HCT116 (cell line): ENCODE measurements around the gene SMIM24. TPM values are rescaled to one million over a fixed set of nuclear protein-coding genes. Genes with fewer than 3 reads are reported as not detected.

Source experiments
- ATAC-seq: fragments of 200-7000 bp; cut with Tn5 transposase; 2 replicates; pipeline ENCODE4 v1.9.1; 2020; ENCODE audit warnings: mild to moderate bottlenecking, moderate library complexity
- BruUV-seq: library from RNA; stranded (reverse); fragments of 400-500 nt; replicated peaks from 2 replicates; lab custom pipeline; 2021; lab: Mats Ljungman, UMichigan
- CTCF ChIA-PET: fragments of 300-600 bp; sonication (Branson Sonifier 250); formaldehyde crosslinking; loops from one replicate; lab custom pipeline; 2021; ENCODE audit warnings: antibody characterized with exemption; lab: Charles Lee
- POLR2A ChIA-PET: fragments of 300-600, 350-600 bp; sonication (Branson Sonifier 250); formaldehyde crosslinking; loops from one replicate; lab custom pipeline; 2021; ENCODE audit warnings: antibody characterized with exemption; lab: Charles Lee
- RAD21 ChIA-PET, 2 experiments: fragments of 300-600 bp; sonication (Branson Sonifier 250); formaldehyde crosslinking; loops; one replicate each; lab custom pipeline; 2023; ENCODE audit warnings: low total read pairs in 2 of 2; ENCODE audit not compliant: uncharacterized antibody in 2 of 2, unreplicated experiment in 2 of 2, low non-redundant PET in 1 of 2; lab: Charles Lee
- DNase-seq: peaks from one replicate; pipeline ENCODE4 v3.0.0-alpha.2; 2010; ENCODE audit warnings: low read depth, low spot score
- H2AFZ ChIP-seq: fragments of 200-600 bp; shearing (Covaris generic), sonication (generic); 2 replicates; pipeline ENCODE4 v1.6.1; 2017; ENCODE audit warnings: low read depth, mixed run types, mixed read lengths, antibody characterized with exemption, low read length; ENCODE audit not compliant: poor library complexity, severe bottlenecking
- H3K27ac ChIP-seq: 2 replicates; pipeline ENCODE4 v1.5.1; 2012; ENCODE audit warnings: low read depth, low read length
- H3K27me3 ChIP-seq: fragments of 200-600 bp; sonication (generic); 2 replicates; pipeline ENCODE4 v1.6.1; 2016; ENCODE audit warnings: mixed run types, low read length, mixed read lengths; ENCODE audit not compliant: insufficient read depth
- H3K36me3 ChIP-seq, 2 experiments: fragments of 200-500 bp in 1 of 2; fragments of 200-600 bp in 1 of 2; sonication (Bioruptor generic) in 1 of 2; sonication (generic) in 1 of 2; 2 replicates each; pipeline versions ENCODE4 v1.5.1 to v1.6.1; 2014 to 2016; ENCODE audit warnings: low read length in 2 of 2, inconsistent platforms in 1 of 2, mixed read lengths in 1 of 2, mixed run types in 1 of 2; ENCODE audit not compliant: insufficient read depth in 2 of 2, control insufficient read depth in 1 of 2
- H3K4me1 ChIP-seq, 2 experiments: fragments of 200-600 bp in 1 of 2; sonication (generic) in 1 of 2; 2 replicates each; pipeline versions ENCODE4 v1.5.1 to v1.6.1; 2012 to 2017; ENCODE audit warnings: low read length in 2 of 2, inconsistent platforms in 1 of 2, mild to moderate bottlenecking in 1 of 2, mixed read lengths in 1 of 2, mixed run types in 1 of 2, moderate library complexity in 1 of 2; ENCODE audit not compliant: insufficient read depth in 2 of 2, control insufficient read depth in 1 of 2
- H3K4me2 ChIP-seq: fragments of 200-600 bp; sonication (generic); 2 replicates; pipeline ENCODE4 v1.6.1; 2017; ENCODE audit warnings: mixed run types, low read length, mixed read lengths
- H3K4me3 ChIP-seq, 2 experiments: fragments of 200-600 bp in 1 of 2; sonication (generic) in 1 of 2; replicated peaks in 1 of 2; 2 replicates each; pipeline ENCODE4 v1.5.1; 2011 to 2016; ENCODE audit warnings: low read length in 2 of 2, control low read depth in 1 of 2, low read depth in 1 of 2, mild to moderate bottlenecking in 1 of 2, mixed read lengths in 1 of 2, mixed run types in 1 of 2
- H3K79me2 ChIP-seq: fragments of 200-600 bp; sonication (generic); 2 replicates; pipeline ENCODE4 v1.6.1; 2017; ENCODE audit warnings: mild to moderate bottlenecking, mixed run types, low read length, moderate library complexity, mixed read lengths; ENCODE audit not compliant: insufficient read depth
- H3K9ac ChIP-seq: fragments of 200-600 bp; sonication (generic); 2 replicates; pipeline ENCODE4 v1.6.1; 2016; ENCODE audit warnings: low read length, mixed read lengths
- H3K9me2 ChIP-seq: fragments of 200-600 bp; sonication (generic), shearing (Covaris generic); 2 replicates; pipeline ENCODE4 v1.6.1; 2017; ENCODE audit warnings: mixed run types, mild to moderate bottlenecking, moderate library complexity; ENCODE audit not compliant: insufficient read depth
- H3K9me3 ChIP-seq, 2 experiments: fragments of 200-500 bp in 1 of 2; fragments of 200-600 bp in 1 of 2; sonication (Bioruptor generic) in 1 of 2; sonication (generic) in 1 of 2; 2 replicates each; pipeline ENCODE4 v1.6.1; 2014 to 2017; ENCODE audit warnings: low read length in 2 of 2, mixed read lengths in 2 of 2, inconsistent platforms in 1 of 2, low read depth in 1 of 2, mild to moderate bottlenecking in 1 of 2, mixed run types in 1 of 2, moderate library complexity in 1 of 2; ENCODE audit not compliant: control insufficient read depth in 1 of 2, insufficient read depth in 1 of 2
- H4K20me1 ChIP-seq: fragments of 200-600 bp; sonication (generic), shearing (Covaris generic); 2 replicates; pipeline ENCODE4 v1.6.1; 2017; ENCODE audit warnings: mixed run types, mild to moderate bottlenecking, moderate library complexity; ENCODE audit not compliant: insufficient read depth
- CBX3 ChIP-seq: IDR thresholded peaks from 2 replicates; pipeline ENCODE4 v1.6.1; 2012; ENCODE audit warnings: low read depth
- CEBPB ChIP-seq: IDR thresholded peaks from 2 replicates; pipeline ENCODE4 v1.6.1; 2012; ENCODE audit warnings: low read depth
- EGR1 ChIP-seq: IDR thresholded peaks from 2 replicates; pipeline ENCODE4 v1.6.1; 2012; ENCODE audit warnings: low read depth
- EZH2phosphoT487 ChIP-seq: fragments of 200-600 bp; IDR thresholded peaks from 2 replicates; pipeline ENCODE4 v1.6.1; 2018; ENCODE audit warnings: antibody characterized with exemption, borderline replicate concordance
- FOSL1 ChIP-seq: IDR thresholded peaks from 2 replicates; pipeline ENCODE4 v1.6.1; 2012; ENCODE audit warnings: low read depth
- JUND ChIP-seq: IDR thresholded peaks from 2 replicates; pipeline ENCODE4 v1.6.1; 2012
- POLR2A ChIP-seq: IDR thresholded peaks from 2 replicates; pipeline ENCODE4 v1.7.0; 2011; ENCODE audit warnings: borderline replicate concordance; ENCODE audit not compliant: insufficient read depth, insufficient read length; ENCODE audit errors: extremely low read depth
- RAD21 ChIP-seq: IDR thresholded peaks from 2 replicates; pipeline ENCODE4 v1.6.1; 2012; ENCODE audit warnings: low read depth, mild to moderate bottlenecking
- REST ChIP-seq: IDR thresholded peaks from 2 replicates; pipeline ENCODE4 v1.6.1; 2012; ENCODE audit warnings: low read depth
- SIN3A ChIP-seq: IDR thresholded peaks from 2 replicates; pipeline ENCODE4 v1.6.1; 2012; ENCODE audit warnings: low read depth
- SP1 ChIP-seq: IDR thresholded peaks from 2 replicates; pipeline ENCODE4 v1.6.1; 2012; ENCODE audit warnings: low read depth
- SRF ChIP-seq: IDR thresholded peaks from 2 replicates; pipeline ENCODE4 v1.6.1; 2012; ENCODE audit warnings: low read depth
- TCF7L2 ChIP-seq: IDR thresholded peaks from 2 replicates; pipeline ENCODE4 v1.7.0; 2011; ENCODE audit warnings: borderline replicate concordance, inconsistent platforms; ENCODE audit not compliant: insufficient read depth, insufficient read length; ENCODE audit errors: extremely low read depth
- YY1 ChIP-seq: IDR thresholded peaks from 2 replicates; pipeline ENCODE4 v1.6.1; 2011; ENCODE audit warnings: low read length, low read depth, moderate library complexity, mild to moderate bottlenecking; ENCODE audit not compliant: insufficient replicate concordance; ENCODE audit errors: extremely low read depth
- ZNF274 ChIP-seq: fragments of 200-500 bp; sonication (Bioruptor generic); IDR thresholded peaks from 2 replicates; pipeline ENCODE4 v1.6.1; 2014; ENCODE audit warnings: mild to moderate bottlenecking, low read depth, low read length, inconsistent platforms
- intact Hi-C: fragments of 100-400 bp; cut with micrococcal nuclease; formaldehyde crosslinking; loops from 2 replicates; pipeline ENCODE4 v1.10.0; 2022
- total RNA-seq: library from RNA; stranded (reverse); gene quantifications from one replicate; pipeline ENCODE4 v1.2.1, GENCODE V29; 2021; ENCODE audit not compliant: unreplicated experiment
- TF ChIP-seq, protein P1 (sequence below): IDR thresholded peaks from 2 replicates; pipeline ENCODE4 v1.6.1; 2012
- TF ChIP-seq, protein P2 (sequence below): IDR thresholded peaks from 2 replicates; pipeline ENCODE4 v1.6.1; 2012
- TF ChIP-seq, protein P3 (sequence below), 3 experiments: fragments of 200-600 bp in 1 of 3; sonication (generic) in 1 of 3; IDR thresholded peaks in 2 of 3; conservative IDR thresholded peaks in 1 of 3; 2 replicates each; pipeline ENCODE4 v1.5.1; 2012 to 2017; ENCODE audit warnings: low read depth in 2 of 3, low read length in 2 of 3, antibody characterized with exemption in 1 of 3, borderline replicate concordance in 1 of 3, control low read depth in 1 of 3, mild to moderate bottlenecking in 1 of 3, mixed read lengths in 1 of 3, mixed run types in 1 of 3, moderate library complexity in 1 of 3; ENCODE audit not compliant: insufficient read depth in 1 of 3

The SMIM24 gene
- total RNA-seq, 1 experiment from 2014 or later: not detected

GRCh38 chr19:3477951-3478350, 2.4 kb downstream of the SMIM24 start:
- Histone ChIP-seq H3K4me1 (peaks cover 0 to 7% of the 10 kb centered on the region in 2 experiments; a peak in 2 of 4 replicates), H3K9me2 (no peaks in the 10 kb centered on the region), H3K79me2 (no peaks in the 10 kb centered on the region), H2AFZ (no peak overlapping the region), H3K27ac (no peak overlapping the region), H3K36me3 (no peaks in the 10 kb centered on the region), H3K27me3 (peaks cover 9% of the 10 kb centered on the region; the same call in 1 of the 2 replicates), H3K4me3 (no peak overlapping the region), H3K9me3 (no peaks in the 10 kb centered on the region), H3K4me2 (no peak overlapping the region), H3K9ac (no peak overlapping the region), H4K20me1 (no peaks in the 10 kb centered on the region)
- ChIA-PET RAD21 (no interaction called here), CTCF (no interaction called here), POLR2A (no interaction called here)
- TF ChIP-seq FOSL1: no peak
- no peak for TF ChIP-seq EGR1
- TF ChIP-seq RAD21: no peak
- TF ChIP-seq POLR2A: no peak
- TF ChIP-seq, protein P1, sequence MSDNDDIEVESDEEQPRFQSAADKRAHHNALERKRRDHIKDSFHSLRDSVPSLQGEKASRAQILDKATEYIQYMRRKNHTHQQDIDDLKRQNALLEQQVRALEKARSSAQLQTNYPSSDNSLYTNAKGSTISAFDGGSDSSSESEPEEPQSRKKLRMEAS: no peak
- TF ChIP-seq, protein P2, sequence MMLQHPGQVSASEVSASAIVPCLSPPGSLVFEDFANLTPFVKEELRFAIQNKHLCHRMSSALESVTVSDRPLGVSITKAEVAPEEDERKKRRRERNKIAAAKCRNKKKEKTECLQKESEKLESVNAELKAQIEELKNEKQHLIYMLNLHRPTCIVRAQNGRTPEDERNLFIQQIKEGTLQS: no peak
- no peak for TF ChIP-seq JUND
- TF ChIP-seq SP1: no peak
- no peak for TF ChIP-seq CBX3
- no peak for TF ChIP-seq YY1
- no peak for TF ChIP-seq TCF7L2
- TF ChIP-seq EZH2phosphoT487: no peak
- no peak for TF ChIP-seq CEBPB
- no peak for TF ChIP-seq SRF
- no peak for TF ChIP-seq ZNF274
- TF ChIP-seq SIN3A: no peak
- TF ChIP-seq REST: no peak
- TF ChIP-seq, protein P3, sequence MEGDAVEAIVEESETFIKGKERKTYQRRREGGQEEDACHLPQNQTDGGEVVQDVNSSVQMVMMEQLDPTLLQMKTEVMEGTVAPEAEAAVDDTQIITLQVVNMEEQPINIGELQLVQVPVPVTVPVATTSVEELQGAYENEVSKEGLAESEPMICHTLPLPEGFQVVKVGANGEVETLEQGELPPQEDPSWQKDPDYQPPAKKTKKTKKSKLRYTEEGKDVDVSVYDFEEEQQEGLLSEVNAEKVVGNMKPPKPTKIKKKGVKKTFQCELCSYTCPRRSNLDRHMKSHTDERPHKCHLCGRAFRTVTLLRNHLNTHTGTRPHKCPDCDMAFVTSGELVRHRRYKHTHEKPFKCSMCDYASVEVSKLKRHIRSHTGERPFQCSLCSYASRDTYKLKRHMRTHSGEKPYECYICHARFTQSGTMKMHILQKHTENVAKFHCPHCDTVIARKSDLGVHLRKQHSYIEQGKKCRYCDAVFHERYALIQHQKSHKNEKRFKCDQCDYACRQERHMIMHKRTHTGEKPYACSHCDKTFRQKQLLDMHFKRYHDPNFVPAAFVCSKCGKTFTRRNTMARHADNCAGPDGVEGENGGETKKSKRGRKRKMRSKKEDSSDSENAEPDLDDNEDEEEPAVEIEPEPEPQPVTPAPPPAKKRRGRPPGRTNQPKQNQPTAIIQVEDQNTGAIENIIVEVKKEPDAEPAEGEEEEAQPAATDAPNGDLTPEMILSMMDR (IDR thresholded peaks at IDR 0.05 in 2 of 3, conservative IDR thresholded peaks at IDR 0.05 in 1 of 3; ENCODE audit: borderline replicate concordance in 1 of 3, insufficient read depth in 1 of 3, low read depth in 2 of 3, low read length in 2 of 3): no peak
- intact Hi-C loops: no loop called here
- no peak for ATAC-seq
- BruUV-seq: no TSS peak
- no peak for DNase-seq
